WTC11 (cell line): ENCODE data around the gene TBC1D24. TPM values are rescaled to one million over a fixed set of nuclear protein-coding genes. Genes with fewer than 3 reads are reported as not detected.
A peak's percentile ranks its signal among the peaks of the same experiment; 100 is the strongest.

ENCODE experiments used
- ATAC-seq: fragments of 200-7000 bp; cut with Tn5 transposase; 2 replicates; pipeline ENCODE4 v1.10.0; 2021; ENCODE audit warnings: mild to moderate bottlenecking, moderate library complexity
- Bru-seq: library from RNA; stranded (reverse); fragments of 400-500 nt; gene quantifications from one replicate; lab custom pipeline; 2021; lab: Mats Ljungman, UMichigan
- CTCF ChIA-PET: fragments of 300-600 bp; sonication (Branson Sonifier 250); formaldehyde crosslinking; loops from one replicate; lab custom pipeline; 2021; ENCODE audit warnings: antibody characterized with exemption; lab: Charles Lee
- POLR2A ChIA-PET: fragments of 350-600 bp; sonication (Branson Sonifier 250); formaldehyde crosslinking; loops from one replicate; lab custom pipeline; 2021; ENCODE audit warnings: antibody characterized with exemption; lab: Charles Lee
- DNase-seq: peaks from one replicate; pipeline ENCODE4 v3.0.0; 2021; ENCODE audit warnings: low spot score
- H3K27ac Mint-ChIP-seq: 2 replicates; pipeline ENCODE4 v1.8.0; 2021; ENCODE audit warnings: mixed read lengths
- H3K27me3 Mint-ChIP-seq: 2 replicates; pipeline ENCODE4 v1.8.0; 2021; ENCODE audit warnings: low read depth, mild to moderate bottlenecking, moderate library complexity, mixed read lengths
- H3K36me3 Mint-ChIP-seq: 2 replicates; pipeline ENCODE4 v1.8.0; 2021; ENCODE audit warnings: mixed read lengths
- H3K4me1 Mint-ChIP-seq: 2 replicates; pipeline ENCODE4 v1.8.0; 2022; ENCODE audit warnings: mixed read lengths
- H3K4me3 Mint-ChIP-seq: 2 replicates; pipeline ENCODE4 v1.8.0; 2021; ENCODE audit warnings: mild to moderate bottlenecking, moderate library complexity, mixed read lengths
- H3K9me3 Mint-ChIP-seq: 2 replicates; pipeline ENCODE4 v1.8.0; 2021; ENCODE audit warnings: mixed read lengths
- CREB1 ChIP-seq: sonication (generic); formaldehyde crosslinking; IDR thresholded peaks from 2 replicates; pipeline ENCODE4 v1.8.0; 2023; ENCODE audit warnings: mild to moderate bottlenecking, missing genetic modification reagents
- CREM ChIP-seq: sonication (generic); formaldehyde crosslinking; IDR thresholded peaks from 2 replicates; pipeline ENCODE4 v1.8.1; 2022; ENCODE audit warnings: mild to moderate bottlenecking, missing genetic modification reagents, moderate library complexity
- E2F1 ChIP-seq: sonication (generic); formaldehyde crosslinking; IDR thresholded peaks from 2 replicates; pipeline ENCODE4 v1.8.0; 2022; ENCODE audit warnings: mild to moderate bottlenecking, missing genetic modification reagents
- E2F4 ChIP-seq: sonication (generic); formaldehyde crosslinking; IDR thresholded peaks from 2 replicates; pipeline ENCODE4 v1.8.1; 2022; ENCODE audit warnings: low read depth, mild to moderate bottlenecking, moderate library complexity, missing genetic modification reagents, borderline replicate concordance
- ESRRA ChIP-seq: sonication (generic); formaldehyde crosslinking; IDR thresholded peaks from 2 replicates; pipeline ENCODE4 v1.8.1; 2022; ENCODE audit warnings: mild to moderate bottlenecking, missing genetic modification reagents, borderline replicate concordance
- FOXP1 ChIP-seq: sonication (generic); formaldehyde crosslinking; IDR thresholded peaks from 2 replicates; pipeline ENCODE4 v1.8.0; 2022; ENCODE audit warnings: missing genetic modification reagents, mild to moderate bottlenecking, moderate library complexity, borderline replicate concordance
- GTF2I ChIP-seq: fragments of 250-450 bp; sonication (Bioruptor Pico); conservative IDR thresholded peaks from 2 replicates; pipeline ENCODE4 v1.4.0; 2021; ENCODE audit warnings: mild to moderate bottlenecking
- HMGA2 ChIP-seq: fragments of 250-450 bp; sonication (Bioruptor Pico); IDR thresholded peaks from 2 replicates; pipeline ENCODE4 v1.4.0; 2021; ENCODE audit warnings: mild to moderate bottlenecking, moderate library complexity
- KAT7 ChIP-seq: sonication (generic); formaldehyde crosslinking; IDR thresholded peaks from 2 replicates; pipeline ENCODE4 v1.8.1; 2023; ENCODE audit warnings: missing genetic modification reagents, mild to moderate bottlenecking, borderline replicate concordance
- MAX ChIP-seq: sonication (generic); formaldehyde crosslinking; IDR thresholded peaks from 2 replicates; pipeline ENCODE4 v1.8.0; 2022; ENCODE audit warnings: mild to moderate bottlenecking, missing genetic modification reagents
- NR2C2 ChIP-seq: sonication (generic); formaldehyde crosslinking; IDR thresholded peaks from 2 replicates; pipeline ENCODE4 v1.8.0; 2022; ENCODE audit warnings: mild to moderate bottlenecking, missing genetic modification reagents
- OVOL2 ChIP-seq: fragments of 250-450 bp; sonication (Bioruptor Pico); IDR thresholded peaks from 2 replicates; pipeline ENCODE4 v1.9.0; 2021; ENCODE audit warnings: mild to moderate bottlenecking, borderline replicate concordance
- TCF7 ChIP-seq: sonication (generic); formaldehyde crosslinking; IDR thresholded peaks from 2 replicates; pipeline ENCODE4 v1.8.0; 2022; ENCODE audit warnings: mild to moderate bottlenecking, low read depth, missing genetic modification reagents, moderate library complexity
- TEAD1 ChIP-seq: sonication (generic); formaldehyde crosslinking; IDR thresholded peaks from 2 replicates; pipeline ENCODE4 v1.8.0; 2022; ENCODE audit warnings: mild to moderate bottlenecking, missing genetic modification reagents
- USF2 ChIP-seq: sonication (generic); formaldehyde crosslinking; IDR thresholded peaks from 2 replicates; pipeline ENCODE4 v1.8.1; 2023; ENCODE audit warnings: mild to moderate bottlenecking, missing genetic modification reagents, moderate library complexity
- ZBTB21 ChIP-seq: sonication (generic); formaldehyde crosslinking; IDR thresholded peaks from 2 replicates; pipeline ENCODE4 v1.8.1; 2023; ENCODE audit warnings: mild to moderate bottlenecking, missing genetic modification reagents, borderline replicate concordance
- ZBTB43 ChIP-seq: sonication (generic); formaldehyde crosslinking; IDR thresholded peaks from 2 replicates; pipeline ENCODE4 v1.8.1; 2023; ENCODE audit warnings: mild to moderate bottlenecking, missing genetic modification reagents
- ZNF138 ChIP-seq: sonication (generic); formaldehyde crosslinking; conservative IDR thresholded peaks from 2 replicates; pipeline ENCODE4 v1.8.1; 2022; ENCODE audit warnings: mild to moderate bottlenecking, moderate library complexity, missing genetic modification reagents
- ZNF281 ChIP-seq: sonication (generic); formaldehyde crosslinking; IDR thresholded peaks from 2 replicates; pipeline ENCODE4 v1.8.0; 2023; ENCODE audit warnings: mild to moderate bottlenecking, missing genetic modification reagents
- ZNF423 ChIP-seq: fragments of 250-450 bp; sonication (Bioruptor Pico); IDR thresholded peaks from 2 replicates; pipeline ENCODE4 v2.1.2; 2022; ENCODE audit warnings: mild to moderate bottlenecking, moderate library complexity
- long read RNA-seq, 3 experiments: library from RNA in 1 of 3; library from capped mRNA in 1 of 3; library from polyadenylated mRNA in 1 of 3; unstranded in 2 of 3; stranded (forward) in 1 of 3; transcript quantifications; one replicate each; pipeline ENCODE4 v2.0.0, GENCODE V29; 2021
- total RNA-seq: library from RNA; stranded (reverse); gene quantifications from 3 replicates; pipeline ENCODE4 v1.2.3, GENCODE V29; 2021

Gene TBC1D24
- 17.3 to 21.0 TPM (median 17.8 TPM) in 3 replicates for total RNA-seq
- percentile 52 among the genes with signal in this experiment for Bru-seq, nascent RNA
- long read RNA-seq, experiment 1, full-length matches to known transcripts: 7 of 12 reads
- long read RNA-seq, experiment 1, partial matches to known transcripts: 2 of 12 reads
- long read RNA-seq, experiment 1, other reads (novel, unspliced or antisense): 3 of 12 reads
- long read RNA-seq, experiment 2, partial matches to known transcripts: 2 of 3 reads
- long read RNA-seq, experiment 2, other reads (novel, unspliced or antisense): 1 of 3 reads
- long read RNA-seq, experiment 3, partial matches to known transcripts: 3 of 3 reads
- long read RNA-seq, experiment 3, other reads (novel, unspliced or antisense): 0 of 3 reads

- Mint-ChIP-seq H3K27ac (no peak within 1 kb of the TSS), H3K4me1 (peaks cover 13% of the 10 kb centered on the region), H3K4me3 (peak within 1 kb of the TSS; percentile 67), H3K36me3 (no peaks in the 10 kb centered on the region), H3K9me3 (no peaks in the 10 kb centered on the region), H3K27me3 (peaks cover 34% of the 10 kb centered on the region)
- ATAC-seq: peak; percentile 60
- TF ChIP-seq ZNF423: no peak
- TF ChIP-seq E2F4 (CRISPR knock-in tag): no peak
- peak; percentile 55; the same call in 1 of the 2 replicates for TF ChIP-seq KAT7 (CRISPR knock-in tag)
- peak; percentile 35; the same call in 1 of the 2 replicates for TF ChIP-seq FOXP1
- TF ChIP-seq CREB1 (CRISPR knock-in tag): 0 out of 2 replicates have a peak, but pooled peaks have one; percentile 14
- TF ChIP-seq ESRRA (CRISPR knock-in tag): 0 out of 2 replicates have a peak, but pooled peaks have one; percentile 29
- ChIA-PET CTCF (interaction anchor here (0.5 to 4.0 kb wide), 7 partner anchors 11 to 253 kb away, joined by 3 to 57 read pairs (median 3); partner anchors contain the start of gene TEDC2), POLR2A (interaction anchor here (0.6 to 1.1 kb wide), 5 partner anchors 15 to 56 kb away, joined by 3 to 5 read pairs (median 3); partner anchors contain the start of genes AMDHD2, CEMP1 and TEDC2)
- peak; percentile 85 for DNase-seq
Observed at GRCh38 chr16:2474877-2475412, at the start of gene TBC1D24. Gene TBC1D24, plus strand, starts transcription at chr16:2475127. Its CDS starts 21,022 bp downstream, at chr16:2496149.

GRCh38 chr16:2425825-2426430 is 49.0 kb upstream of the TBC1D24 start:
- H3K4me1 Mint-ChIP-seq: peaks cover 22% of the 10 kb centered on the region
- POLR2A ChIA-PET: no interaction called here
- peaks cover 11% of the 10 kb centered on the region for H3K27me3 Mint-ChIP-seq
- DNase-seq (no peak), ATAC-seq (no peak)
- no peak for TF ChIP-seq E2F1 (CRISPR knock-in tag)
- TF ChIP-seq MAX (CRISPR knock-in tag): no peak
- H3K36me3 Mint-ChIP-seq: peaks cover 11% of the 10 kb centered on the region
- CTCF ChIA-PET: interaction anchor here (1.5 kb wide), 1 partner anchor 86 kb away, joined by 4 read pairs; the partner anchor contains the start of gene ABCA3
- H3K27ac Mint-ChIP-seq: no peak overlapping the region
- no peak overlapping the region for H3K4me3 Mint-ChIP-seq
- H3K9me3 Mint-ChIP-seq: no peaks in the 10 kb centered on the region

GRCh38 chr16:2426941-2427361 is 48.0 kb upstream of the TBC1D24 start:
- Mint-ChIP-seq H3K4me1 (peaks cover 23% of the 10 kb centered on the region), H3K9me3 (no peaks in the 10 kb centered on the region), H3K27ac (no peak overlapping the region), H3K27me3 (peaks cover 11% of the 10 kb centered on the region), H3K4me3 (no peak overlapping the region), H3K36me3 (peaks cover 14% of the 10 kb centered on the region)
- POLR2A ChIA-PET: interaction anchor here (1.1 kb wide), 1 partner anchor 83 kb away, joined by 9 read pairs; no protein-coding TSS in a partner anchor
- DNase-seq: no peak
- ATAC-seq: no peak
- CTCF ChIA-PET: interaction anchor here (0.8 kb wide), 1 partner anchor 232 kb away, joined by 3 read pairs; no protein-coding TSS in a partner anchor
- TF ChIP-seq ZNF138 (CRISPR knock-in tag) (no peak), ZBTB43 (no peak), NR2C2 (CRISPR knock-in tag) (no peak), ESRRA (CRISPR knock-in tag) (no peak), OVOL2 (CRISPR knock-in tag) (no peak), TEAD1 (CRISPR knock-in tag) (no peak), CREM (CRISPR knock-in tag) (no peak), GTF2I (CRISPR knock-in tag) (no peak), ZNF281 (CRISPR knock-in tag) (no peak), TCF7 (CRISPR knock-in tag) (no peak), USF2 (CRISPR knock-in tag) (no peak), ZBTB21 (CRISPR knock-in tag) (no peak), HMGA2 (CRISPR knock-in tag) (no peak), FOXP1 (no peak), ZNF423 (no peak)
